LHCN-M2 (cell line): ENCODE results near the gene SLC35F6. TPM values are rescaled to one million over a fixed set of nuclear protein-coding genes. Genes with fewer than 3 reads are reported as not detected.

Experiments used
- DNase-seq: peaks from one replicate; pipeline ENCODE4 v3.0.0-alpha.2; 2012; ENCODE audit warnings: low read depth
- total RNA-seq: library from RNA; depleted of rRNA; stranded (reverse); fragments of >200 nt; gene quantifications from 2 replicates; pipeline ENCODE4 v1.2.3, GENCODE V29; 2014; rRNA removed

SLC35F6 gene
- total RNA-seq, 1 experiment from 2014 or later = 34.8 TPM

DNA sequence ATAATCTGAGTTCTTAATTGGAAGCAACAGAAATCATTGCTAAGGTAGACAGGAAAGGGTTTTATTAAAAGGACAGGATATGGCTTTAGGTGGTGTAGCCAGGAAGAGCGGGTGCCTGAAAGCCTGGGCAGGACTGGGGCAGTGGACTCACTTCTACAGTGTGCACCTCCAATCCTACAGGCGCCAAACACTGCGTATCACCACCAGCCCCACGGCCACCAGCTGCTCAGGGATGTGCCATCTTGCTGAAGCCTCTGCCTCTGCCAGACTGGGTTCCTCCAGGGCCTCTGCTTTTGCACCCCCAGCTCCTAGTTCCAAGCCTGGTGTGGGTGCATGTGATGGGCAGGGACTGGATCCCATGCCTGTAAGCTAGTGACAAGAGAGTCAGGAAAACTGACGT lies 54.2 kb downstream of the SLC35F6 start:
- no peak for DNase-seq

DNA sequence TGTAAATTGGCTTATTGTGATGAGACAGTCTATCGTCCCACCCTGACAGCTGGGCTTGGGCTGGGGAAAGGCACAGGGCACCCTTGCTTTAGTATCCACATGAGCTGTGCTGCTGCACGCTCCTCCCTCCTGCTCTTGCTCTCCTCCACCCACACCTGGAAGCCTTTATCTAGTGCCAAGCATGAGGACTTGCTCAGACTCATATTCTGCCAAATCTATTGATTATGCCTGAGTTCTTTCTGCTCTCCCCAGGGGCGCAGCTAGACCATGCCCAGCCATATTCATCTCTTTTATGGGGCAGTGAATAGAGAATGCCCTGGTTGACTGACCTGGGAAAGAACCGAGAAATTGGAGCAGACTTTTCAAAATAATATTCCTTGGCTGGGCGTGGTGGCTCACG lies 54.9 kb downstream of the SLC35F6 start:
- no peak for DNase-seq

DNA sequence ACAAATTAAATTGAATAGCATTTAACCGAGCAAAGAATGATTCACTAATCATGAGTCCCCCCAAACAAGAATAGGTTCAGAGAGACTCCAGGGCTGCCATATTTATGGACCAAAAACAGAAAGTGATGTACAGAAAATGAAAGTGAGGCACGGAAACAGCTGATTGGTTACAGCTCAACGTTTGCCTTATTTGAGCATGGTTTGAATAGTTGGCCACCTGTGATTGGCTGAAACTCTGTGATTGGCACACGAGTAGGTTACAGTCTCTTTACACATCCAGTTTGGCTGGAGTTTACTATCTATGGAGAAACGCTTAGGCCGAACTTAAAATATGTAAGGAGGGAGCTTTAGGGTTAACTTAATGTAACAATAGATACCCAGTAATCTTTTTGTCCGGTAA lies 56.8 kb downstream of the SLC35F6 start:
- no peak for DNase-seq

DNA sequence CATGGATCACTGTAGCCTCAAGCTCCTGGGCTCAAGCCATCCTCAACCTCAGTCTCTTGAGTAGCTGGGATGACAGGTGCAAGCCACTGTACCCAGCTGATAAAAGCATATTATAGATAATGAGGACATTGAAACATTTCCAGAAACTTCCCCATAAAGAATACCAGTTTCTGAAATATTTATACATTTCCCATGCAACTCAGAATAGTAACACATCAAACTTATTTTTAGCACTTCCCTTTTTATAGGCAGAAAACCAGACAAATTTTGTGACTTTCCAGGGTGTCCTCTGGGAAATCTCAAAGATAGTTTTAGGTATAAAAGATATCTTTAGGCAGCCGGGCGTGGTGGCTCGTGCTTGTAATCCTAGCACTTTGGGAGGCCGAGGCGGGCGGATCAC lies 58.8 kb downstream of the SLC35F6 start:
- no peak for DNase-seq

Other genes with a start within 250 kb of the SLC35F6 start
- gene CIB4, start 122.9 kb upstream of the SLC35F6 start, total RNA-seq = not detected in 2 replicates
- 0.32 TPM in 1 of 2 replicates, not detected in the other for gene KCNK3, start 71.6 kb upstream of the SLC35F6 start, total RNA-seq
- 22.1 and 29.9 TPM in 2 replicates for gene CENPA, start 21.8 kb downstream of the SLC35F6 start, total RNA-seq
- gene DPYSL5, start 83.8 kb downstream of the SLC35F6 start, total RNA-seq = not detected in 2 replicates
- gene MAPRE3, start 206.4 kb downstream of the SLC35F6 start, total RNA-seq = 1.5 and 1.7 TPM in 2 replicates